HepG2 (cell line): ENCODE measurements around the gene DCDC1. TPM values are rescaled to one million over a fixed set of nuclear protein-coding genes. Genes with fewer than 3 reads are reported as not detected.

ENCODE experiments used
- ATAC-seq: fragments of 200-7000 bp; cut with Tn5 transposase; 3 replicates; pipeline ENCODE4 v1.9.1; 2020; ENCODE audit warnings: mild to moderate bottlenecking, moderate library complexity
- BruUV-seq: library from RNA; stranded (reverse); fragments of 400-500 nt; replicated peaks from 2 replicates; lab custom pipeline; 2021; lab: Mats Ljungman, UMichigan
- CTCF ChIA-PET: fragments of 300-600 bp; formaldehyde crosslinking; extraction: SDS; loops from one replicate; lab custom pipeline; 2021; ENCODE audit warnings: low total read pairs, inconsistent platforms, low intra/inter-chr PET ratio; lab: Yijun Ruan, JAX
- POLR2A ChIA-PET: fragments of 350-600 bp; sonication (Branson Sonifier 250); formaldehyde crosslinking; loops from one replicate; lab custom pipeline; 2020; ENCODE audit warnings: antibody characterized with exemption, inconsistent platforms; lab: Yijun Ruan, JAX
- DNase-seq: peaks from one replicate; pipeline ENCODE4 v3.0.0-alpha.2; 2015; ENCODE audit warnings: low spot score
- FAIRE-seq: peaks from 3 replicates; lab custom pipeline; 2011; peaks lifted over from hg19 to GRCh38; lab: Jason Lieb, UNC
- H2AFZ ChIP-seq: one replicate; pipeline ENCODE4 v1.6.1; 2011; ENCODE audit warnings: low read length, inconsistent platforms
- H3K27ac ChIP-seq: fragments of 300-600 bp; 3 replicates; pipeline ENCODE4 v1.8.0; 2011; ENCODE audit warnings: mixed run types, mild to moderate bottlenecking, mixed read lengths, low read length, inconsistent platforms; ENCODE audit not compliant: insufficient read depth; ENCODE audit errors: extremely low read length
- H3K27me3 ChIP-seq, 2 experiments: fragments of 200-600 bp in 1 of 2; 2 replicates in 1 of 2; 3 replicates in 1 of 2; pipeline versions ENCODE4 v1.6.0 to v1.8.0; 2011; ENCODE audit warnings: low read length in 2 of 2, mild to moderate bottlenecking in 2 of 2, moderate library complexity in 2 of 2, inconsistent platforms in 1 of 2; ENCODE audit not compliant: insufficient read depth in 2 of 2, control insufficient read depth in 1 of 2
- H3K36me3 ChIP-seq, 2 experiments: fragments of 200-600 bp in 1 of 2; replicated peaks in 1 of 2; 2 replicates in 1 of 2; 3 replicates in 1 of 2; pipeline versions ENCODE4 v1.5.1 to v1.8.0; 2011; ENCODE audit warnings: low read length in 2 of 2, inconsistent platforms in 1 of 2; ENCODE audit not compliant: insufficient read depth in 2 of 2, control insufficient read depth in 1 of 2
- H3K4me1 ChIP-seq: 2 replicates; pipeline ENCODE4 v1.5.1; 2012; ENCODE audit warnings: low read length, inconsistent platforms; ENCODE audit not compliant: insufficient read depth
- H3K4me2 ChIP-seq: 2 replicates; pipeline ENCODE4 v1.6.0; 2011; ENCODE audit warnings: low read depth, low read length, inconsistent platforms
- H3K4me3 ChIP-seq, 3 experiments: fragments of 200-600 bp in 1 of 3; sonication (generic), shearing (Covaris generic) in 1 of 3; replicated peaks in 1 of 3; 2 replicates each; pipeline ENCODE4 v1.5.1; 2011 to 2016; ENCODE audit warnings: low read length in 3 of 3, inconsistent platforms in 2 of 3, low read depth in 2 of 3, mild to moderate bottlenecking in 2 of 3, control low read depth in 1 of 3, mixed read lengths in 1 of 3; ENCODE audit not compliant: insufficient read depth in 1 of 3
- H3K79me2 ChIP-seq: one replicate; pipeline ENCODE4 v1.6.1; 2011; ENCODE audit warnings: low read length, inconsistent platforms; ENCODE audit not compliant: insufficient read depth
- H3K9ac ChIP-seq: 2 replicates; pipeline ENCODE4 v1.6.0; 2011; ENCODE audit warnings: mild to moderate bottlenecking, low read depth, low read length, inconsistent platforms; ENCODE audit not compliant: insufficient read depth
- H3K9me3 ChIP-seq: 2 replicates; pipeline ENCODE4 v1.5.1; 2012; ENCODE audit warnings: mild to moderate bottlenecking, low read length
- H4K20me1 ChIP-seq: 2 replicates; pipeline ENCODE4 v1.6.0; 2011; ENCODE audit warnings: inconsistent platforms, mild to moderate bottlenecking, low read length, moderate library complexity; ENCODE audit not compliant: insufficient read depth
- MAFK ChIP-seq, 2 experiments: IDR thresholded peaks in 1 of 2; conservative IDR thresholded peaks in 1 of 2; 2 replicates each; pipeline ENCODE4 v1.6.1; 2011; ENCODE audit warnings: improper control_type of control experiment in 2 of 2, low read length in 2 of 2
- ZNF44 ChIP-seq: sonication (generic); formaldehyde crosslinking; IDR thresholded peaks from 2 replicates; pipeline ENCODE4 v1.5.1; 2020; ENCODE audit warnings: mild to moderate bottlenecking, missing genetic modification reagents
- ZNF605 ChIP-seq: sonication (generic); formaldehyde crosslinking; IDR thresholded peaks from 2 replicates; pipeline ENCODE4 v1.8.0; 2022; ENCODE audit warnings: mild to moderate bottlenecking, missing genetic modification reagents
- WGBS: methylation state at CpG from one replicate; pipeline ENCODE4 v1.1.6; 2017; ENCODE audit warnings: low lambda C conversion rate; 5-methylcytosine and 5-hydroxymethylcytosine counted together
- in situ Hi-C: cut with HindIII; loops from 2 replicates; pipeline ENCODE4 v1.10.0; 2017; ENCODE audit warnings: low pct_unique_long_range_greater_than_20kb; ENCODE audit not compliant: extremely low pct_ligation_motif_present
- intact Hi-C: fragments of 100-400 bp; cut with micrococcal nuclease; formaldehyde crosslinking; loops from one replicate; pipeline ENCODE4 v1.10.0; 2022; ENCODE audit not compliant: unreplicated experiment
- polyA plus RNA-seq, 8 experiments: library from polyadenylated mRNA; depleted of rRNA in 3 of 8; stranded (reverse) in 7 of 8; unstranded in 1 of 8; fragments of >200 nt; fragmentation: Illumina TruSeq in 4 of 8; extraction: Trizol in 4 of 8; gene quantifications; 2 replicates each; pipeline versions ENCODE4 v1.2.1 to v1.2.3, GENCODE V29; 2011 to 2016; ENCODE audit warnings: low read depth in 4 of 8, missing spikeins in 1 of 8, mixed read lengths in 1 of 8; ENCODE audit not compliant: insufficient read depth in 1 of 8
- total RNA-seq, 5 experiments: library from RNA; depleted of rRNA; stranded (reverse); fragments of >200 nt; fragmentation: Illumina TruSeq; extraction: Trizol; gene quantifications; 2 replicates each; pipeline ENCODE4 v1.2.3, GENCODE V29; 2016; ENCODE audit warnings: low read depth in 1 of 5

DCDC1 gene
- total and polyA plus RNA-seq, 2 of the 13 experiments (the other 11 are each of a cell fraction or from before 2014, with no cell fraction given) = 0.12 to 0.27 TPM

DNA sequence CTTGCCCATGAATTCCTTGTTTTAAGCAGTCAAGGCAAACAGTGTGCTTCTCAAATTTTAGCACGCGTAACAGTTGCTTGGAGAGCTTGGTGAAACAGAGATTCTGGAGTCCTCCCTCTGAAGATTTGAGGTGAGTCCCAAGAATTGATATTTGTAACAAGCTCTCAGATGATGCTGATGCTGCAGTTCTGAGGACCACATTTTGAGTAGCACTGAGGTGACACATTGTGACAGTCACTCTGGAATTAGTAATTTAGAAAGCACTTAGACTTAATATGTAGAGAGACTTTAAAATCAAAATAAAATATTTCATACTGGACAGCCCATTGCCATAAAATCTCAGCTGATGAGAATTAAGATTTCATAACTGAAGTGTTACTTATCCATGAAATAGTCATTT lies 38.7 kb upstream of the DCDC1 start:
- no peaks in the 10 kb centered on the region for H4K20me1 ChIP-seq
- CTCF ChIA-PET = no interaction called here
- no peaks in the 10 kb centered on the region for H3K79me2 ChIP-seq
- no TSS peak for BruUV-seq
- no peaks in the 10 kb centered on the region for H3K4me1 ChIP-seq
- H3K36me3 ChIP-seq = 0 out of 5 replicates have a peak, but pooled peaks cover 0 to 3% of the 10 kb centered on the region in 2 experiments
- no peak overlapping the region for H3K4me3 ChIP-seq
- FAIRE-seq = no peak
- DNase-seq = no peak
- in situ Hi-C loops (no loop called here), intact Hi-C loops (no loop called here)
- H3K9ac ChIP-seq = no peak overlapping the region
- no peak for ATAC-seq
- no peaks in the 10 kb centered on the region for H3K9me3 ChIP-seq
- POLR2A ChIA-PET = no interaction called here
- no peak overlapping the region for H3K27ac ChIP-seq
- TF ChIP-seq ZNF44 (CRISPR knock-in tag) (no peak), MAFK (conservative IDR thresholded peaks at IDR 0.05 in 1 of 2, IDR thresholded peaks at IDR 0.05 in 1 of 2; ENCODE audit: low read length in 2 of 2) (peak; percentile 12 to 21; a peak in 1 of 4 replicates)
- no peak overlapping the region for H3K4me2 ChIP-seq
- WGBS = 100% methylated on average over 2 of the region's 2 CpGs
- no peaks in the 10 kb centered on the region for H3K27me3 ChIP-seq
- no peak overlapping the region for H2AFZ ChIP-seq

DNA sequence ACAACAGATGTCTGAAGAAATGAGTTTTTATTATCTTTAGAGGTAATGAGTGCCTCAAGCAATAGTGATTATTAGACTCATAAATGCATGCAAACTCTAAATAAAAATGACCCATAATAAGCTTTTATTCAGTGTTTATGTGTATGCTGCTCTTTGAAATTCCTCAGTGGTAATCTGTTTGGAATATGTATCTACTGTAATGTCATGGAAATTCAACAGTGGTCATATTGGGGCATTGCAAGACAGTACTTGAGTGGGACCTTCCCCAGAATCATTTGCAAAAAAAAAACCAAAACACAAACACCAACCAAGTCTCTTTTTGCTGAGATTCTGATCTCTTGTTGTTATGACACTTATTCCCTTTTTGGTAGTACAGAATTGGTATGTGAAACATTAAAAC lies 35.1 kb upstream of the DCDC1 start:
- ChIA-PET POLR2A (no interaction called here), CTCF (no interaction called here)
- FAIRE-seq = no peak
- TF ChIP-seq ZNF605 = no peak
- Histone ChIP-seq H3K9ac (no peak overlapping the region), H3K27me3 (no peaks in the 10 kb centered on the region), H3K9me3 (no peaks in the 10 kb centered on the region), H3K27ac (no peak overlapping the region), H3K4me1 (no peaks in the 10 kb centered on the region), H3K36me3 (0 out of 5 replicates have a peak, but pooled peaks cover 0 to 3% of the 10 kb centered on the region in 2 experiments), H3K79me2 (no peaks in the 10 kb centered on the region), H2AFZ (no peak overlapping the region), H3K4me3 (no peak overlapping the region), H4K20me1 (no peaks in the 10 kb centered on the region), H3K4me2 (no peak overlapping the region)
- in situ Hi-C loops = no loop called here
- intact Hi-C loops = no loop called here
- no TSS peak for BruUV-seq
- DNase-seq = no peak
- no peak for ATAC-seq
